ENCODE data around the gene PHLDA3.

GRCh38 chr1:201466492-201466891, 2.5 kb downstream of the PHLDA3 start:
- no peak for TF ChIP-seq CTCF (IDR thresholded peaks at IDR 0.05; ENCODE audit: low read depth, low read length, poor library complexity, severe bottlenecking)
- TF ChIP-seq EZH2phosphoT487 (IDR thresholded peaks at IDR 0.05; ENCODE audit: borderline replicate concordance, low read length), result no peak

Measured in DOHH2 (cell line).